ENCODE measurements around the gene BCAM. TPM values are rescaled to one million over a fixed set of nuclear protein-coding genes. Genes with fewer than 3 reads are reported as not detected.

Gene BCAM
- total RNA-seq, 1 experiment from 2014 or later = 73.0 TPM

DNA sequence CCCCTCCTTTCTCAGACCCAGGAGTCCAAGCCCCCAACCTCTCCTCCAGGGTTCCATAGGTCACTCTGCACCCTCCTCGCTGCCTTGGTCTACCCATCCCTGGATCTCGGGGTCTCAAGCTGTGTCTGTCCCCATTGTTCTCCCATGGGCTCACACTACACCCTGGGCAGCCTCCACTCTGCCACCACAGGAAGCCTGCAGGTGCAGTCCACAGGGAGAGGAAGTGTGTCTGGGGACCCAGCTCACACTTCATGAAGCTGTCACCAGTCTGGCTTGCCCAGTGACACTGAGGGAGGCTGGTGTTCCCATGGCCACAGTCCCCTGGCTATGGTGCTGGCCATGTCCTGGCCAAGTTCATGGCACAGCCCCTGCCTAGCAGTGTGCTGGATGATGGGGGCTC is 42.5 kb downstream of the BCAM start:
- Histone ChIP-seq H3K4me1 (ENCODE audit: insufficient read depth, low read length) (peaks cover 5% of the 10 kb centered on the region; the same call in 1 of the 2 replicates), H3K27me3 (ENCODE audit: insufficient read depth, low read length) (no peaks in the 10 kb centered on the region), H3K4ac (ENCODE audit: low read depth, low read length) (no peak overlapping the region), H2BK20ac (ENCODE audit: low read depth, low read length, poor library complexity, severe bottlenecking) (no peak overlapping the region), H2BK120ac (ENCODE audit: low read depth, low read length, poor library complexity, severe bottlenecking) (no peak overlapping the region), H2AK5ac (ENCODE audit: insufficient read length, low read length) (no peak overlapping the region), H3K9me3 (ENCODE audit: control insufficient read depth, low read depth, low read length) (no peaks in the 10 kb centered on the region), H3K18ac (ENCODE audit: insufficient read length, low read depth, low read length) (no peak overlapping the region), H3K14ac (ENCODE audit: insufficient read depth, low read length) (no peak overlapping the region; the same call in 1 of the 2 replicates), H3K23ac (ENCODE audit: insufficient read length, low read depth, low read length) (no peak overlapping the region), H4K91ac (ENCODE audit: insufficient read length, low read depth, low read length) (no peak overlapping the region), H4K20me1 (ENCODE audit: control insufficient read depth, insufficient read depth, insufficient read length) (no peaks in the 10 kb centered on the region), H2BK12ac (ENCODE audit: insufficient read length, low read depth, low read length) (no peak overlapping the region), H3K79me2 (ENCODE audit: insufficient read depth, low read length) (peaks cover 38% of the 10 kb centered on the region; the same call in 1 of the 2 replicates), H2AFZ (ENCODE audit: low read length) (no peak overlapping the region), H4K5ac (ENCODE audit: insufficient read length, low read depth, low read length) (no peak overlapping the region), H3K9ac (ENCODE audit: extremely low read depth, insufficient read length, low read length) (no peak overlapping the region), H3K23me2 (ENCODE audit: insufficient read length, low read depth, low read length, poor library complexity, severe bottlenecking) (peaks cover 19% of the 10 kb centered on the region), H2BK5ac (ENCODE audit: insufficient read length, low read length) (no peak overlapping the region), H3K4me2 (ENCODE audit: insufficient read depth, insufficient read length, low read length) (no peak overlapping the region), H3K27ac (ENCODE audit: insufficient read length, low read depth, low read length) (no peak overlapping the region), H4K8ac (replicated peaks; ENCODE audit: insufficient read length, low read depth, low read length) (no peak overlapping the region), H2BK15ac (ENCODE audit: low read depth, low read length) (no peak overlapping the region), H3T11ph (ENCODE audit: low read length) (no peak overlapping the region), H3K79me1 (ENCODE audit: insufficient read depth, low read depth, low read length, poor library complexity, severe bottlenecking) (peaks cover 14% of the 10 kb centered on the region), H3K56ac (ENCODE audit: insufficient read length, low read depth, low read length) (no peak overlapping the region)
- TF ChIP-seq CTCF (conservative IDR thresholded peaks at IDR 0.05) = no peak
- Mint-ChIP-seq H3K27ac (peak overlapping the region in 2 of 3 experiments; percentile 57 to 89; a peak in 5 of 7 replicates), H3K27me3 (ENCODE audit: low read depth) (no peaks in the 10 kb centered on the region), H3K4me1 (peaks cover 30 to 45% of the 10 kb centered on the region in 2 experiments), H3K36me3 (ENCODE audit: insufficient read depth in 1 of 3, low read depth in 3 of 3) (peaks cover 12 to 47% (median 38%) of the 10 kb centered on the region in 3 experiments), H3K9me3 (peaks cover 0 to 8% of the 10 kb centered on the region in 2 experiments; a peak in 3 of 5 replicates), H3K4me3 (no peak overlapping the region; a peak in 1 of 5 replicates)
- DNase-seq = no peak
- WGBS (ENCODE audit: extremely low coverage, insufficient read length, low lambda C conversion rate) = no CpG with 5 or more reads among the region's 2 CpGs

Measured in H9 (cell line).